CD4-positive, alpha-beta T cell treated with Interleukin-6 for 4 hours (primary cell): Measurements from ENCODE around the gene SDC3.
A peak's percentile ranks its signal among the peaks of the same experiment; 100 is the strongest.

Experiments used
- DNase-seq: peaks from one replicate; pipeline ENCODE4 v3.0.0-alpha.2; 2020; ENCODE audit warnings: mixed read lengths

Gene SDC3

DNA sequence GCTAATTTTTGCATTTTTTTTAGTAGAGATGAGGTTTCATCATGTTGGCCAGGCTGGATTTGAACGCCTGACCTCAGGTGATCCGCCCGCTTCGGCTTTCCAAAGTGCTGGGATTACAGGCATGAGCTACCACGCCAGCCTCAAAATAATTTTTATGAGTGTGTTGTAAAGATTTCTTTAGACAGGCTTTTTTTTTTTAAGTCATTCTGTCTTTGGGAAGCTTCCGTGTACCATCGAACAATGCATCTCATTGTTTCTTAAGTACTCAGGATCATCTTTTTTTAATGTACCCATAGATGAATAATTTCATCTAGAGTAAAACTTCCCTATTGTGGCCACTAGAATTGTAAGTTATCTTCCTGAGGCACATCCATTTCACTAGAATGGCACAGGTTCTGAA is 19.6 kb upstream of the SDC3 start:
- no peak for DNase-seq

DNA sequence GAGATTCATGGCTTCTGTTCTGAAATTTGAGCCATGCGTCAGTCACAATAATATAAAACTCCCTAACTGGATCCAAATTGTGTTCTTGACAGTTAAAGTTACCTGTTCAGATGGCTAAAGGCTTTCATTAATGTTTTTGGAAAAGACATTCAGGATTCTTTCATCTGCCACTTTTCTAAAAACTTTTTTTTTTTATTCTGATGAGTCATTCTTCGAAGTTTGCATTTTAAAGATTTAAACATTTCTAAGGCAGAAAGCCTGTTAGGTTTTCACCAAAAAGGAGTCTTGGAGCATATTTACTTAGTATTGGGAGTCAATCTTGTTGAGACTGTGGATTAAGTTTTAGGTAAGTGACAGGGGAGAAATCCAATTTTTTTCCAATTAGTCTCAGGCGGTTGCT is 18.9 kb upstream of the SDC3 start:
- no peak for DNase-seq

DNA sequence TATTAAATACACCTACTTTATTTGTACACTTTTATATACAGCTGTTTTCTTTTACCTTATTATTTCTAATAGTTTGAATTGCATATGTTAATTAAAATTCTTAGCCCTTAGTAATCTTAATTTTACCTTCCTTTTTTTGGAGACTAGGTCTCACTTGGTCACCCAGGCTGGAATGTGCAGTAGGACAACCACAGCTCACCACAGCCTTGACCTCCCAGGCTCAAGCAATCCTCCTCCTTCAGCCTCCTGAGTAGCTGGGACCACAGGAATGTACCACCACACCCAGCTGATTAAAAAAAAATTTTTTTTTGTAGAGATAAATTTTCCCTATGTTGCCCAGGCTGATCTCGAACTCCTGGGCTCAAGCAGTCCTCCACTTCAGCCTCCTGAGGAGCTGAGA is 15.0 kb upstream of the SDC3 start:
- no peak for DNase-seq

DNA sequence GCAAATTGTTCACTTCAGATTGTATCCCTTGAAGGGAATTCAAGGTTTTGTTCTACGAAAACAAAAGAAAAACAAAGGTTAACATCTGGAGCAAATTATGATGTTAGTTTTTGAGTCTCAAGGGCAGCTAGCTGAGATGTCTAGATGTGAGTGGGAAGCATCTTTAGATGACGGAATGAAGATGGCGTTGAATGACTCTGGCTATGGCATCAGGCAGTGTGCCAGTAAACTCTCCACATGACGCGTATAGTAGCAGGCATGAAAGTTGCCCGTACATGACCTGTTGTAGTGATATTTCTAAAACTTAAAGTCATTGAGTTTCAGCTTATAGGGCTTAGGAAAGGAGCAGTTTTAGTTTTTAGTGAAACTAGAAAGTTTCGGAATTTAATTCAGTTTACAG is 12.3 kb upstream of the SDC3 start:
- no peak for DNase-seq

DNA sequence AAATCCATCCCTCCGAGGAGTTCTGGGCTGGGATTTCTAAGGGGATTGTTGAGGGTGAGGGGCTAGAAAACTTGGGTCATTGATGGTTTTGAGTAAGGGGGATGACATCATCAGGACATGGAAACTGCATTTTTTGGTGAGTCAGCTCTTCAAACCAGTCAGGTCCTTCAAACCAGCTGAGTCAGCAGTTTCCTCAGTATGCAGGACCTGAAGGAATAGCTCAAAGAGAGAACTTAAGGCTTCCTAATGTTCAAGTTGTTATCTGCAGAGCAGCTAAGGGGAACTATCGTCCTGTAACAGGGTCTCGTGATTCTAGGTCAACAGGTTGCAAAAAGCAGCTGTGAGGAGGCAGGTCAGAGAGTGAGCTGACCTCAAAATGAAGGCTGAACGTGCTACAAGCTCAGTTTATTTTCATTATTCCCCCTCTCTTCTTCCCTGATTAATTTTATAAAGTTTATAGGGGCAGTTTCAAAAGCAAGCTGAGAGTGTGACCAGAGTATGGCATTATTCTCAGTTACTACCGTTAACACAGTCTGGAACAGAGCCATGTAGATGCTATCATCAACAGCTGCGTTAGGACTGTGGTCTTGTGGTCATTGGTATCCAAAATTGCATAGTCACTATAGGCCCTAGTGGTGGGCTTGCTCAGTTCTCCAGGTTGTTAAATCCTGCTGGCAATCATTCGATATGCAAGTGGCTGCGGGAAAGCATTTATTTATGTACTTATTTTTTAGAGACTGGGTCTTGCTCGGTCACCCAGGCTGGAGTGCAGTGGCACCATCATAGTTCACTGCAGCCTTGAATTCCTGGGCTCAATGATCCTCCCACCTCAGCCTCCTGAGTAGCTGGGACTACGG is 10.7 kb upstream of the SDC3 start:
- DNase-seq: no peak

DNA sequence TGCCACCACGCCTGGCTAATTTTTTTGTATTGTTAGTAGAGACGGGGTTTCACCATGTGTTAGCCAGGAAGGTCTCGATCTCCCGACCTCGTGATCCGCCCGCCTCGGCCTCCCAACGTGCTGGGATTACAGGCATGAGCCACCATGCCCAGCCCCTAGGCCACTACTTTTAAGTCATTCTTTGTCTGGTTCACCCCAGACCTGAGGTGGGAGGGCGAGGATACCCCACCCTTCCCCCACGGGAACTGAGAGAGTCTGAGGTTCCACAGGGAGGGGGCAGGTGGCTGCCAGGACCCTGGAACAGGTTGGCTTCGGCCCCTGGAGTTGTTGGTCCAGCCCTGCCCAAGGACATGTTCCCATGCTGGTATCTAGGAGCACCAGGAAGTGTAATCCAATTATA is 7.7 kb upstream of the SDC3 start:
- no peak for DNase-seq

DNA sequence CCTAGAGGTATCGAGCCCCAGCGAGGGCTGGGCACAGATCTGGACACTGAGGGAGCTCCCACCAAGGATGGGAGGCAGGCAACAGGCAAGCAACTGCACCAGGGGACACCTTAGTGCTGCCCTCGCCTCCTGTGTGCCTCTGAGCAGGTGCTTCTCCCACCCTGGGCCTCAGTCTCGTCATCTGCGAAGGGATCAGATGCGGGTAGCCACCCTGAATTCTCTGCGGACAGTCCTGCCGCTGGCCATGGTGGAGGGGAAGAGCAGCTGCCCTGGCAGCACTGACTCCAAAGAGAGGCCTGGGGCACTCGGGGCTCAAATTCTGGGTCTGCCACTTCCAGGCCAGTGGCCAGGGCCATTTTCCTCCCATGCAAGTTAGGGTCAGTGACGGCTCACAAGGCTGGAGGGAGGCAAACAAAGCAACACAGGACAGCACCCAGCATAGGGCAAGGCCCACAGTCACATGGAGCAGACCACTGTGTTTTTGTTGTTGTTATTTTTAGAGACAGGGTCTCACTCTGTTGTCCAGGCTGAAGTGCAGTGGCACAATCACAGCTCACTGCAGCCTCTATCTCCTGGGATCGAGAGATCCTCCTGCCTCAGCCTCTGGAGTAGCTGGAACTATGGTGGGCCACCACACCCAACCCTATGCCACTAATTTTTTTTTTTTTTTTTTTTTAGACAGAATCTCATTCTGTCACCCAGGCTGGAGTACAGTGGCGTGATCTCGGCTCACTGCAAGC is 7.1 kb upstream of the SDC3 start:
- no peak for DNase-seq

DNA sequence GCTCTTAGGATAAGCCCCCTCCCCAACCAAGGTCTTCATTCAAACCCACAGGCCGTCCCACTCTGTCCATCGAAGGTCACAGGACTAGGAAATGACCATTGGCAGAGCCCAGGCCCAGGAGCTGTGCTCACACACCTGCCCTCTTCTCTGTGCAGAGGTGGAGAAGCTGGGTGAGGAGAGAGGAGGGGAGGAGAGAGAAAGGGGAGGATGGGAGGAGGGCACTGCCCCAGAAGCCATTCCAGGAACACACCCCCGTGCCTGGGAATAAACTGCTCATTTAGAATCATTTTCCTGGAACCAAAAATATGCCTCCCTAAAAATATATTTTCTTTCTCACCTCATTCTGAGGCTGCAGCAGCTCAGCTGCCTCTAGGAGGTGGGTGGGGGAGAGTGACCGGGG is 6.4 kb upstream of the SDC3 start:
- no peak for DNase-seq

DNA sequence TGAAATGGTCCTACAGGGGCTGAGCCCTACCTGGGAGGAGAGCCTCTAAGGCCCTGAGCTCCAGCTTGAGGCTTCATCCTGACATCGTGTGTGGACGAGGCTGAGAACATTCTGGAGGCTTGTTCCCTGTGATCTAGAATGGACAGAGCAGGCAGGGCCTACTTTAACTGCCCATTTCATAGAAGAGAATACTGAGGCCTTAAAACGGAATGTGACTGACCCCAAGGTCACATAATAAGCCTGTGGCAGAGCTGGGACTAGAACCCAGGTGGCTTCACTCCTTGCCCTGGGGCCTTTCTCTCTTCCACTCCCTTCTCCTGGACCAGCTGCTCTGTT is 6.0 kb upstream of the SDC3 start:
- DNase-seq: no peak

DNA sequence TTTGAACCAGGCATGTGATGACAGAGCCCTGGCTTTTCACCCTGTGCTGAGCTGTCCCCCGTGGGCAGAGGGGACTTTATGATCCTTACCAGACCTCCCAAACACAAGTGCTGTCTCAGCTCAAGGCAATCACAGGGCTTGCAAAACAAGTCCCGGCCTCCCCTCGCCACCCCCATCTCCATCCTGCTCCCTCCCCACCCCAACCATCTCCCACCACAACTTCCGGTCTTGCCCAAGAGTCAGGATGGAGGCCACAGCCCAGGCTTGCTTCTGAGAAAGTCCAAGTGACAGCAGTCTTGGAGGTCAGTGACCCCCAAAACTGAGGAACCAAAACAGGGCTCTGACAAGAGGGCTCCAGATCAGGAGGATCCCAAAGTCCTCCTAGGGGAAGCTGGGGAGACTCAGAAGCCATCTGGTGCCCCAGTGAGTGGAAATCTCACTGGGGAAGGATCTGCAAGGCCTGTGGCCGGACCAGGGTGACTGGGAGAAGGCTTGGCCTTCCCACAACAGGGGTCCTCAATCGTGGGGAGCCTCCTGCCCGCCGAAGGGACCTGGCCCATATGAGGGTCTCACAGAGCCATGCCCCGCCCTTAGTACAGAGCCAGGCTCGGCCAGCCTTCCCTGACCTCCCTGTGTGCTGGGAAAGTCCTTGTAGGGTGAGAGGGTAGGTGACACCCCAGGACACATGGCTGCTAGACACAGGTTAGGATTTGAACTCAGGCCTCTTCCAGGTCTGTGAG is 4.5 kb upstream of the SDC3 start:
- no peak for DNase-seq

DNA sequence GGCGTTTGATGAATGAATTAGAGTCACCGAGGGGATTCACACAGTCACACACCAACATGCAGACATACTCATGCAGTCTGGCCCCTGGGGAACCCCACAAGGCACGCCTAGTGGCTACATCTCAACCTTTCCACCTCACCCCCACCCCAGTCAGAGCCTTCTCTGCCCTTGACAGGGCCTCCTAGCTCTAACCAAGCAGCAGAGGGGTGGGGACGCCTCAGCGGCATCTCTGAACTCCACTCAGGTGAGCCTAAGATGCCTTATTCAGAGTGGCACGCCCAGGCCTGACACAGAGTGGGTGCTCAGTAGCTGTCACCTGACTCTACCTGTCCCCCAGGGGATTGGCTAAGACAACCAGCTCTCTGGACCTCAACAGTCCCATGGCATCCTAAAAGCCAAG is 3.7 kb upstream of the SDC3 start:
- DNase-seq: no peak

DNA sequence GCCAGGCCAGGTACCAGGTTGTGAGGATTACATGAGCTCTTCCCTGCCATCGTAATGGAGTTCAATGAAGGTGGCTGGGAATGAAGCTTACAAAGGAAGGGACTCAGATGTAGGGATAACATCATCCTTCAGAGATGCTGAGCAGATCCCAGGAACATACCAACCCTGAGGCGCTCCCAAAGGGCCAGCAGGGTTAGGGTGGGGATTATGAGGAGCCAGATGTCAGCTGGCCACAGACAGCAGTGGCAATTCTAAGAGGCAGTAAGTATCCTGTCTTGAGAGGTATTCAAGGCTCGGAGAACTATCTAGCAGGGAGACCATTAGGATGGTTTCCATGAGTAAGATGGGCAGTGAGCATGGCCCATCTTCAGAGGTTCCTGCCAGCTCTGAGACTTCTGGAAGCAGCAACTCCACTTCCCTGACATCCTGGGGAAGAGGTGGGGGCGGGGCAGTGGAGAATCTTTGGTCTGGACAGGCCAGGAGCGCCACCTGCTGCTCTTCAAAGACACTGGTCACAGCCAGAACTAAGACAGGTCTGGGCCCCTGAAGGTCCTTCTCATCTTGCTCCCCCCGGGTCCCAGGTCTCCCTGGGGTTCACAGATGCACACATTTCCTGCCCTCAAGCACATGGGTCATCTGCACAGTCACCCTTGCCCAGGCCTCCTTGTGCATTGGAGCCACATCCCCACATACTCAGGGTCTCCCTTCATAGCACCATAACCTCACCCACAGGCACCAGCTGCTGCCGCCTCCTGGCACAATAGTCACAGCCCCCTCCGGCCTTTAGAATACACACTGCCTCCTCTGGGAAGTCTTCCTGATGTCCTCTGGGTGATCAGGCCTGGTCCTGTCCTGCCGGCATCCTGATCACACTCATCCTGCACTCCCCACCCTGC is 2.7 kb upstream of the SDC3 start:
- DNase-seq: peak; percentile 62

DNA sequence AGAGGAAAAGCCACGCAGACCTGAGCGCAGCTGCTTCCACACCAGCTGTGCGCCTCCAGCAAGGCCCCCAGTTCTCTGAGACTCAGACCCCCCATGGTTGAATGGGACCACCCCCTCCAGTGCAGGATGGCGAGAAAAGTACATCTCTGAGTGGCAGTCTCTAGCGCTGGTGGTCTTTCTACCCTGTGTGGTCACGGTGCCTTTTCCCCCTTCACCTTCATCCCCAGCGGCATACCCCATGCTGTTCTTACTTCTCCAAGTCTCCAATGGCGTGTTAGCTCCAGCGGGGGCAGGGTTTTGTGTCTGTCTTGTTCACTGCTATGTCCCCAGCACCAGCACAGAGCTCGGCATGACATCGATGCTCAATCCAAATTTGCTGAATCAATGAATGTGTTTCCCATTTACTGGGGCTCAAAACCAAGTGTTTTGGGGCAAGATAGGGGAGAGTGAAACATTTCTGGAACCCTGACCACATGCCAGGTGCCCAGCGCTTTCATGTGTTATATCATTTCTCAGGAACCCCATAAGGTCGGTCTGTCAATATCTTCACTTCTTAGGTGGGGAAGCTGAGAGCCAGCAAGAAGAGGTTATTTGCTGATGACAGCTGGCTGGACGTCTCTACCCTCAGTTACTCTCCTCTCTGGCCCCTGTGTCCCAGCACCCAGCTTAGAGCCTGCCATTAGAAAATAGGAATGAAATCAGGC is 959 bp upstream of the SDC3 start:
- no peak for DNase-seq

DNA sequence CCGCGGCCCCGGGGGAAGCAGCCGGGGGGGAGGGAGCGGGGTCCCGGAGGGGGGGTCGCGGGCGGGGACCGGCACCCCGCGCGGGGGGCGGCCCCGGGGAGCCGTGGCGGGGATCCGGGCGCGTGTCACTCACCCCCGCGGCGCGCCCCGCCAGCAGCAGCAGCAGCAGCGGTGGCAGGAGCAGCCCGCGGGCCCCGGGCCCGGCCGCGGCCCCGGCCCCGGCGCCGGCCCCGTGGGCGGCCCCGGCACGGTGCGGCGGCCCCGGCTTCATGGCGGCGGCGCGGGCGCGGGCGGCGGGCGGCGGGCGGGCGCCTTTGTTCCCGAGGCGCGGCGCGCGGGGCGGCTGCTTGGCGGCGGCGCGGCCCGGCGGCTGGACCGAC is 252 bp downstream of the SDC3 start:
- DNase-seq: no peak

DNA sequence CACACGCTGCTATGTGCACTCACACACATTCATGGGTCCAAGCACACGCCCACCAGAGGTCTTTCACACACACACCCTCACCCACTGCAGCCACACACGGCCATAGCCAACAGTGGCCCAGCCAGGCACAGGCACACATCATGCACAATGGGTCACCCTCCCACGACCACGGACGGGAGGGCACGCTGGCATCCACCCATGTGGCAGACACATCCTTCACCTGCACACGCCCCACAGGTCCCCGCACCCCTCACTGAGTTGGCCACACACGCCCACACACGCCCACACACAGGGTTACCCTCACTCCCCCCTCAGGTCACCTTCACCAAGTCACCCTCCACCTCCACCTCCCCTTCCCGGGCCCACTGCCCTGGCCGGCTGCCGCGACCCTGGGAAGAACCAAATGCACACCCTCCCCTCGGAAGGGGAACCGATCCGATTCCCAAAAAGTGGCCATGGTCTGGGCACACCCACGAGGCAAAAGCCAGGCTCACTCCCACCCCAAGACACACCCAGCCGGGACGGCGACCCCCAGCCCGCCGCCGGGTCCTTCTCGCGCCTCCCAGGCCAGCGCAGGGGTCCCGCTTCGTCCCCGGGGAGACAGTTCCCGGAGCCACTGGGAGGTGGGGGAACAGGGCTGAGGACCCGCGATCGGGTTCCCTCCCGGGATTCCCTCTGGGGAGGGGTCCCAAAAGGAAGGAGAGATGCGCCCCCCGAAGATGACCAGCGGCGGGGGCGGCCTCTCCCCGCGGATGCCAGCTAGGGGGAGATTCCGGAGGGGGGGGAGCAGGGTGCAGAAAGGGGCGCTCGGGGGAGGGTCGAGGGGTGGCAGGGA is 860 bp downstream of the SDC3 start:
- no peak for DNase-seq

DNA sequence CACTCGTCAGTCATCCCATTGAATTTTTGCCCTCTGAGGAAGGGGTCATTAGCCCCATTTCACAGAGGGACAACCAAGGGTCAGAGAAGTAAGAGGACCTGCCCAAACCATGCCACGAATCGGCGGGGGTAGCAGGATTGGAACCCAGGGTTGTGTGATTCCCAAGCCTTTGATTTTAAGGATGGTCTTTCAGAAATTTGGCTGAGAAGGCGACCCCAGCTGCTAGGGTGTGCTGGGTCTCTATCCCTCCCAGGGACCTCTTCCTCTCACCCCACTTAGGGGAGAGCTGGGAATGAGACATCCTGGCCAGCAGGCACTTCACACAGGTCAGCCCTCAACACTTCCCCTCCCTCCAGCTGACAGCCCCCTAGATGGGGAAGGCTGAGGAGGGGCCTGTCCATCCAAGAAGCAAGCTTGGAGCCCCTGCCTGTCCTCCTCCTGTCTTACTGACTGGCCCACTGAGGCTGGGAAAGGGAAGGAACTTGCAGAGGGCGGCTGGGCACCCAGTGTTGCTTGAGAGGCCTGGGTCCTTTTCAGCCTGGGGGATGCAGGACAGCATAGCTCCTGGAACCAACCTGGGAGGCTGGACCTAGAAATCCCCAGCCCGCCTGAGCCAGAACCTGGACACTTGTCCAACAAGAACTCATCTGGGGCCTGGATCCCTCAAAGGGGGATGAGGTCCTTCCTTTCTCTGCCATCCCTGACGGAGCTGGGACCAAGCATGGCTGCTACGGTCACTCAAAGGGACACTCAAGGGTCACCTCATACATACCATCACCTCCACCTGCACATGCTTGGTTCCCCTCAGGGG is 1.7 kb downstream of the SDC3 start:
- no peak for DNase-seq

DNA sequence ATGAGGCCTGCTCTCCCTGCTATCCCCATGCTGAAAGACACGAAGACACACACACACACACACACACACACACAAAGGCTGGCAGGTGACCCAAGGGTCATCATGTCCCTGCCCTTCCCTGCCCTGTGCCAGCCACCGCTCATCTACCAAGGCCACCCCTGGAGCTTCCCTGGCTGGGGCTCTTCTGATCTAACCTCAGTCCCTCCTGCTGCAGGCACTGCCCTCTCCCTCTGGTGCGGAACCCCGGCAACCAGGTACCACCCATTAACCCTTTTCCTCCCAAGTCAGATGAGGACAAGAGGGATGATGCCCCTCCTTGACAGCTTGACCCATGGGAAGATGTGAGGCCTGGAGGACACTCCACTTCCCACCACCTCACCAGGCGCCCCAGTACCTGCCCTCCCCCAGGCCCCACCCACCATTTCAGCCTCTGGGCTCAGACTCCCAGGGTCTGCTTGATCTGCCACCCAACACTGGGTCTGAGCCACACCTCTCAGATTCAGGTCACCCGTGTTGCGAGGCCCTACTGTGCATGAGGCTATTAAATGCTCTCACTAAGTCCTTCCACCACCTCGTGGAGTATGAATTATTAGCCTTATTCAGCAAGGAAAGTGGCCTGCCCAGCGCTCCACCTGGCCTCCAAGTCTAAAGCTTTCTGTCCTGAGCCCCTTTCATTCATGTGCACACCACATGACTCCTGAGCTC is 2.5 kb downstream of the SDC3 start:
- DNase-seq: no peak

DNA sequence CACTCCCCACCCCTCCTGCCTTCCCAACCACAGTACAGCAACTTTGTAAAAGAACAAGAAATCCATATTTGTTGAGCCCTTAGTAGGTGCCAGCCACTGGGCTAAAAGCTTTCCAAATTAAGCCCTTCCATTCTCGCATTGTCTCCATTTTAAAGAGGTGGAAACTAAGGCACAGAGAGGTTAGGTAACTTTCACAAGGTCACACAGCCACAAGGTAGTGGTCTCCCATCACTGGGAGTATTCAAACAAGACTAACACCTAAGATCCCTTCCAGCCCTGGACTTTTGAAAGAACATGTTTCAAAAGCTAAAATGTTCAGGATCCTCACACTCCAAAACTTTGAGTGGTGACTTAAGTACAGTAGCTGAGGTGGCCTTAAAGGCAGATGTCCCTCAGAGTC is 3.2 kb downstream of the SDC3 start:
- no peak for DNase-seq

DNA sequence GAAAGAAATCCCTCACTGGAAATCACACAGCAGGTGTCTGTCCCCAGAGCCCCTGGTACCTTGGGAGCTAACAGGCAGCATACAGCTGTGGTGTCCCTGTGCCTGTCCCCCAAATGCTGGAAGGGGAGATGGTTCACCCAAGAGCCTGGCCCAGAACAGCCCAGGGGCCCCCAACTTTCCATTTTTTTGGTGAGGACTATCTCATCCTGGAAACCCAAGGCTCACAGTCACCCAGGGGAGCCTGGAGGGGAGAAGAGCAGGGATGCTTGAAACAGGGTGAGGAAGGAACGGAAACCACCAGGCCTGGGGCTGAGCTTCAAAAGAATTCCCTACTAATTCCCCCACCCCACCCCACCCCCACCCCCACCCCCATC is 3.6 kb downstream of the SDC3 start:
- no peak for DNase-seq
